ENCODE data around the gene FGF14.

Gene FGF14

DNA sequence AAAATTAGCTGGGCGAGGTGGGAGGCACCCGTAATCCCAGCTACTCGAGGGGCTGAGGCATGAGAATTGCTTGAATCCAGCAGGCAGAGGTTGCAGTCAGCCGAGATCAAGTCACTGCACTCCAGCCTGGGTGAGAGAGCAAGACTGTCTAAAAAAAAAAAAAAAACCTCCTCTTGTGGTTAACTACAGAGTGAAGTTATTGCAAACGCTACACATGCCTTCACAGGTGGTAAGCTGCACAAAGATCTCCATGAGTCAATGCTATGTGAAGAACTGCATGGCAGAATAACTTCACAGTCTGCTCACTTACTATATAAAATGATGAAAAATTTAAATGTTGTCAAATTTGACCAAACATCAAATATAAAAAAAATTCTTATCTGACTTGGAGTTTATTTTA, 436.8 kb downstream of the FGF14 start:
- H3K27ac Mint-ChIP-seq: no peak overlapping the region
- no peaks in the 10 kb centered on the region for H3K9me3 Mint-ChIP-seq
- no peaks in the 10 kb centered on the region for H3K27me3 Mint-ChIP-seq (ENCODE audit: low read depth)
- no peak overlapping the region for H3K4me3 Mint-ChIP-seq
- H3K36me3 Mint-ChIP-seq (ENCODE audit: low read depth): no peaks in the 10 kb centered on the region
- no peaks in the 10 kb centered on the region for H3K4me1 Mint-ChIP-seq (ENCODE audit: low read depth)

DNA sequence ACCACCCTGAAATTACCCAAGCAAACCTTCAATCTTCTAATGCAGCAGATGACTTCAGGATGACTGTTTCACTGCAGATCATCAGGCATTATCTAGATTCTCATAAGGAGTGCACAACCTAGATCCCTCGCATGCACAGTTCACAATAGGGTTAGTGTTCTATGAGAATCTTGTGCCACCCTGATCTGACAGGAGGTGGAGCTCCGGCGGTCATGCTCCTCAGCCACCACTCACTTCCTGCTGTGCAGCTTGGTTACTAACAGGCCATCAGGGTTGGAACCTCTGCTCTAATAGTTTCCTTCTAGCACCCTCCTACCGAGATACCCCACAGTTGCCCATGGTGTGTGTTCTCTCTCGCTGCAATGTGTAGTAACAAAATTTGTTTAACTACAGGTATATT, 442.8 kb downstream of the FGF14 start:
- Mint-ChIP-seq H3K4me1 (ENCODE audit: low read depth) (no peaks in the 10 kb centered on the region), H3K27ac (no peak overlapping the region), H3K4me3 (no peak overlapping the region), H3K9me3 (no peaks in the 10 kb centered on the region), H3K36me3 (ENCODE audit: low read depth) (no peaks in the 10 kb centered on the region), H3K27me3 (ENCODE audit: low read depth) (no peaks in the 10 kb centered on the region)

DNA sequence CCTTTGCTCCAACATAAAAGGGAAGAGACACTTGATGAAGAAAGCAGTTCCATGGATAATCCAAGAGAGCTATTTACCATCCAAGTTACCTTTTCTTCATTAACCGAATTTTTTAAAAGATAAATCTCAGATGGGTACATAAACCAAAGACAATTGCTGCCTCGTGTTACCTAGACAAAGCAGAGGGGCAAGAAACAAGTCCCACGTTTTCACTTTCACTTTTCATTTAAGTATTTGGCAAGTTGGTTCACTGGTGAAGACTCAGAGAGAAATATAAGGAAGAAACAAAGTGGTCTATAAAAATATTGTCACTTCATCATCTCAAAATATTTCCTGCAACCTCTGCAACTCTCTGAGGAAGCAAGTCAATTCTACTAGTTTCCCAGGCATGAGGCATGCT, 446.1 kb downstream of the FGF14 start:
- Mint-ChIP-seq H3K4me1 (ENCODE audit: low read depth) (no peaks in the 10 kb centered on the region), H3K27ac (no peak overlapping the region), H3K27me3 (ENCODE audit: low read depth) (no peaks in the 10 kb centered on the region), H3K36me3 (ENCODE audit: low read depth) (no peaks in the 10 kb centered on the region), H3K4me3 (no peak overlapping the region), H3K9me3 (no peaks in the 10 kb centered on the region)

- H3K9me3 Mint-ChIP-seq: peaks cover 3% of the 10 kb centered on the region
- no peaks in the 10 kb centered on the region for H3K27me3 Mint-ChIP-seq (ENCODE audit: low read depth)
- no peaks in the 10 kb centered on the region for H3K4me1 Mint-ChIP-seq (ENCODE audit: low read depth)
- H3K4me3 Mint-ChIP-seq: no peak overlapping the region
- no peak overlapping the region for H3K27ac Mint-ChIP-seq
- H3K36me3 Mint-ChIP-seq (ENCODE audit: low read depth): no peaks in the 10 kb centered on the region
Observed at GRCh38 chr13:101951114-101951513, 450.7 kb downstream of the FGF14 start.

- Mint-ChIP-seq H3K27me3 (ENCODE audit: low read depth) (no peaks in the 10 kb centered on the region), H3K9me3 (peaks cover 3% of the 10 kb centered on the region), H3K4me1 (ENCODE audit: low read depth) (no peaks in the 10 kb centered on the region), H3K4me3 (no peak overlapping the region), H3K27ac (no peak overlapping the region), H3K36me3 (ENCODE audit: low read depth) (no peaks in the 10 kb centered on the region)
Observed at GRCh38 chr13:101949681-101950080, 452.2 kb downstream of the FGF14 start.

DNA sequence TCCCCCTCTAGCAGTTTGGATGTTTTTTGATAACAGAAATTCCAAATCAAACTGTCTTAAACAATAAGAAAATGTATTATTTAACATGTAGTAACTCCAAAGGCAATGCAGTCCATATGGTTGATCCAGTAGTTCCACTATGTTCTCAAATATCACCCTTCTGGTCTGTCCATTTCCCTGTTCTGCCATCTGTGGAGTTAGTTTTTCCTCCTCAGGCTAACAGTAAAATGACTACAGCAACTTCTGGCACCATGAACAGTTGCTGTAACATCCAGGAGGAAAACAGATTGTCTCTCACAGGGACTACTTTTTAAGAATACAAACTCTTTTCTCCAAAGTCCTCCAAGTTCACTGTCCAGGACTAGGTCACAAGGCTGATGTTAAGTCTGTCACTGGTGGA, 455.4 kb downstream of the FGF14 start:
- no peaks in the 10 kb centered on the region for H3K36me3 Mint-ChIP-seq (ENCODE audit: low read depth)
- no peak overlapping the region for H3K27ac Mint-ChIP-seq
- peaks cover 3% of the 10 kb centered on the region for H3K9me3 Mint-ChIP-seq
- no peaks in the 10 kb centered on the region for H3K27me3 Mint-ChIP-seq (ENCODE audit: low read depth)
- no peak overlapping the region for H3K4me3 Mint-ChIP-seq
- no peaks in the 10 kb centered on the region for H3K4me1 Mint-ChIP-seq (ENCODE audit: low read depth)

GRCh38 chr13:101945435-101945834, 456.4 kb downstream of the FGF14 start:
- Mint-ChIP-seq H3K4me3 (no peak overlapping the region), H3K27me3 (ENCODE audit: low read depth) (no peaks in the 10 kb centered on the region), H3K27ac (no peak overlapping the region), H3K36me3 (ENCODE audit: low read depth) (no peaks in the 10 kb centered on the region), H3K4me1 (ENCODE audit: low read depth) (no peaks in the 10 kb centered on the region), H3K9me3 (peaks cover 3% of the 10 kb centered on the region)

- Mint-ChIP-seq H3K27ac (no peak overlapping the region), H3K4me1 (ENCODE audit: low read depth) (no peaks in the 10 kb centered on the region), H3K4me3 (no peak overlapping the region), H3K36me3 (ENCODE audit: low read depth) (no peaks in the 10 kb centered on the region), H3K9me3 (peaks cover 3% of the 10 kb centered on the region), H3K27me3 (ENCODE audit: low read depth) (no peaks in the 10 kb centered on the region)
Observed at GRCh38 chr13:101944521-101944920, 457.3 kb downstream of the FGF14 start.

DNA sequence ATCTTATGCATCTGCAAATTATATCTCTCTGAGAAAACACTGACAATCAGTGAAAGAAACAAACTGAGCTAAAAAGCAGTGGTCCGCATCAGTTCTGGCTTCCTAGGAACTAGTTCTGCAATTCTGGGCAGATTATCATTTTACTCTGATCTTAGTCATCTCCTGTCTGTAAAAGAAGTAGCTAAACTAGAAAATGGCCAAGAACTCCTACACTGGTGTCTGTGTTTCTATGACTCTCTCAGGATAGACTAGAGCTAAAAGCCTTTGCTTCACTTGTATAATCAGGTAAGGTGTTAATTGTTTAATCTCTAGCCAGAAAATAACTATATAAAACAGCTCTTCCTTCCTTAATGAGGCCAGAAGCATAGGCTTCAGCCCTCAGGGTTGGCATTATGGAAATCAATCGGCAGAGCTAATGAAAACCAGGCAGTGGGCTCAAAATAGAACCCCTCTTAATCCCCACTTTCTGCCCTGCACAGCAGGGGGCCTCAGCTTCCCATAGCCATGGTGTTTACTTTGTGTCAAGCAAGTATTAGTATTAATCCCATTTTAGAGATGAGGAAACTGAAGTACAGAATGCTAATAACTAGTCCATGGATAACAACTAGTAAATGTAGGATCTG, 459.2 kb downstream of the FGF14 start:
- Mint-ChIP-seq H3K4me1 (ENCODE audit: low read depth) (no peaks in the 10 kb centered on the region), H3K4me3 (no peak overlapping the region), H3K27ac (no peak overlapping the region), H3K27me3 (ENCODE audit: low read depth) (no peaks in the 10 kb centered on the region), H3K9me3 (peaks cover 3% of the 10 kb centered on the region), H3K36me3 (ENCODE audit: low read depth) (no peaks in the 10 kb centered on the region)

GRCh38 chr13:101942038-101942437, 459.8 kb downstream of the FGF14 start:
- Mint-ChIP-seq H3K9me3 (no peaks in the 10 kb centered on the region), H3K27me3 (ENCODE audit: low read depth) (no peaks in the 10 kb centered on the region), H3K4me3 (no peak overlapping the region), H3K27ac (no peak overlapping the region), H3K4me1 (ENCODE audit: low read depth) (no peaks in the 10 kb centered on the region), H3K36me3 (ENCODE audit: low read depth) (no peaks in the 10 kb centered on the region)

DNA sequence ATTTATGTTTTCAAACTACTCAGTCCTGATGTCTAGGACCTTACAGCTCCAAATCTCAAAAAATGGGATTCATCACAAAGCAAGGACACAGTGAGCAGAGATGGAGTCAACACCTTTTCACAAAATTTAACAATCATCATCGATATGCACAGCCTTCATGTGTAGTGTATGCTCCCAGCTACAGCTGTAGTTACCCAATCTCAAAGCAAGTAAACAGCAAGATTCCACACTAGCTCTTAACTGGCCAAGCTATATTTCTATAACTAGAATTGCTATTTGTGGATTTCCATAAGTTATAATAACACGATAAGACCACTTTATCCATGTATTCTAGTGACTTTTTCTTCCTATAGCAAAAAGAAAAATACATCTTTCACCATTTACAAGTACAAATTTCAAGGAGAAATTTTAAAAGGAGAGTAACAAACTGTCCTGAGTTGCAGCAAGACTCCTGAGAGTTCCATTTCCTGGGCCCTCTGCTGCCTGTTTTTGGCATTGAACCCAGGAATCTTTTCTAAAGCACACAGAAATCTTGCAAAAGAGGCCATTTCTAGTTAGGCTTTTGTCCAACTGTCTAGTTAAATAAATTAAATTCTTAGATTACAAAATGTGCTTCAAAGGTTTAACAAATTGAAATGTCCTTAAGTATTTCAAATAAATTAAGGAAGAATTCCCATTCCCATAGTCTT, 460.6 kb downstream of the FGF14 start:
- H3K9me3 Mint-ChIP-seq: no peaks in the 10 kb centered on the region
- no peak overlapping the region for H3K27ac Mint-ChIP-seq
- no peak overlapping the region for H3K4me3 Mint-ChIP-seq
- H3K36me3 Mint-ChIP-seq (ENCODE audit: low read depth): no peaks in the 10 kb centered on the region
- H3K4me1 Mint-ChIP-seq (ENCODE audit: low read depth): no peaks in the 10 kb centered on the region
- H3K27me3 Mint-ChIP-seq (ENCODE audit: low read depth): no peaks in the 10 kb centered on the region

- H3K4me3 Mint-ChIP-seq: no peak overlapping the region
- no peaks in the 10 kb centered on the region for H3K4me1 Mint-ChIP-seq (ENCODE audit: low read depth)
- no peaks in the 10 kb centered on the region for H3K9me3 Mint-ChIP-seq
- no peak overlapping the region for H3K27ac Mint-ChIP-seq
- no peaks in the 10 kb centered on the region for H3K36me3 Mint-ChIP-seq (ENCODE audit: low read depth)
- no peaks in the 10 kb centered on the region for H3K27me3 Mint-ChIP-seq (ENCODE audit: low read depth)
Observed at GRCh38 chr13:101939370-101939769, 462.5 kb downstream of the FGF14 start.

- Mint-ChIP-seq H3K9me3 (no peaks in the 10 kb centered on the region), H3K4me3 (no peak overlapping the region), H3K27ac (no peak overlapping the region), H3K27me3 (ENCODE audit: low read depth) (no peaks in the 10 kb centered on the region), H3K36me3 (ENCODE audit: low read depth) (no peaks in the 10 kb centered on the region), H3K4me1 (ENCODE audit: low read depth) (no peaks in the 10 kb centered on the region)
Observed at GRCh38 chr13:101935828-101936227, 466.0 kb downstream of the FGF14 start.

DNA sequence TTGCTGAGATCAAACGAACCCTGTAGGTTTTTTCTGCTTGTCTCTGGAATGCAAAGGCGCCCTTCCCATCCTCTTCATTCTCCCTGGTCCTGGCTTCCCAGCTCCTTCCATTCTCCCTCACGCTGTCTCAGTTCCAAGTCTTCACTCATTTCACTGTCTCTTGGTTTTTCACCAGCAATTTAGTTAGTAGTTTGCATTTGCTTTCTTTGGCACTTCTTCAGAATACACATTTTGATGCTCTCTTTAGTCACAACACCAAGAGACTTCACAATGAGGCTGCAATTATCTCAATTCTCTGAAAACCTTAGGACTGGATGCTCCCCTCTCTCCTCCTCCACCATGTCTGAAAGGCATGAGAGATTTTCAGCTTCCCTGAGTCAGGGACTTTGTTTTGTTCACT, 470.7 kb downstream of the FGF14 start:
- no peak overlapping the region for H3K4me3 Mint-ChIP-seq
- H3K27ac Mint-ChIP-seq: no peak overlapping the region
- H3K9me3 Mint-ChIP-seq: no peaks in the 10 kb centered on the region
- H3K36me3 Mint-ChIP-seq (ENCODE audit: low read depth): no peaks in the 10 kb centered on the region
- H3K27me3 Mint-ChIP-seq (ENCODE audit: low read depth): no peaks in the 10 kb centered on the region
- no peaks in the 10 kb centered on the region for H3K4me1 Mint-ChIP-seq (ENCODE audit: low read depth)

- Mint-ChIP-seq H3K4me3 (no peak overlapping the region), H3K27ac (no peak overlapping the region), H3K36me3 (ENCODE audit: low read depth) (no peaks in the 10 kb centered on the region), H3K4me1 (ENCODE audit: low read depth) (no peaks in the 10 kb centered on the region), H3K9me3 (no peaks in the 10 kb centered on the region), H3K27me3 (ENCODE audit: low read depth) (no peaks in the 10 kb centered on the region)
Observed at GRCh38 chr13:101930331-101930730, 471.5 kb downstream of the FGF14 start.
